Skin of body (tissue), 2 donors: ENCODE measurements around the gene ZBTB38. TPM values are rescaled to one million over a fixed set of nuclear protein-coding genes. Genes with fewer than 3 reads are reported as not detected.

Experiments used
- DNase-seq: peaks from one replicate; lab custom pipeline; 2025; lab: John Stamatoyannopoulos, UW
- total RNA-seq: library from RNA; depleted of rRNA; stranded (reverse); fragments of >200 nt; gene quantifications from one replicate; pipeline ENCODE4 v1.2.3, GENCODE V29; 2014

The ZBTB38 gene
- total RNA-seq, 1 donor from 2014 or later = 58.9 TPM

DNA sequence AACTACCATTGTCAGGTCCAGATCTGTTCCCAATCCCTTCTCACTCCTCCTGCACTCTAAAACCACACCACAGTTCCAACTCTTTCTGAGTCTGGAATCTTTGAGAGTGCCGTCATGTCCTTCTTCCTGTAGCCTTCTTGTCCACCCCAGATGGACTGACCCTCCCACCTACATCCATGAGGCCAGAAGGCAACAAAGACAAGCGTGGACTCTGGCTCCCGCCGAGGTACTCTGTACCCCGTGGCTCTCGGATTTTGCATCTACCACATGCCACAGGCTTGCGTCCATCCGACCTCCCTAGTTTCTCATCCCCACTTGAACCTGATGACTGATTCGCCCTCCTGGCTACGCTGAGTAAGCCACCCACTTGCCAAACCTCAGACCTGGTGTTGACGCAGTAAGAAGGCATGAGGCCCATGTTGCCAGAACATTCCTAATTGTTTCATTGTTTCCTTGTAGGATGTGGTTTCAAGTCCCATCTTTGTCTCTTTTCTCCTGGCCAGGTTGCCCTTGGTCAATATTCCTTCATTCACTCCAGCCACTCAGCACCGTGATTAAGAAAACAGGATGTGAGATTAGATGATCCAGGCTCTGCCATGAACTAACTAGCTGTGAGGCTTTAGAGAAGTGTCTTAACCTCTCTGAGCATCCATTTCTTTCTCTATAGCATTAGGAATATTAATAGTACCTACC is 1.1 kb upstream of the ZBTB38 start:
- DNase-seq = no peak

DNA sequence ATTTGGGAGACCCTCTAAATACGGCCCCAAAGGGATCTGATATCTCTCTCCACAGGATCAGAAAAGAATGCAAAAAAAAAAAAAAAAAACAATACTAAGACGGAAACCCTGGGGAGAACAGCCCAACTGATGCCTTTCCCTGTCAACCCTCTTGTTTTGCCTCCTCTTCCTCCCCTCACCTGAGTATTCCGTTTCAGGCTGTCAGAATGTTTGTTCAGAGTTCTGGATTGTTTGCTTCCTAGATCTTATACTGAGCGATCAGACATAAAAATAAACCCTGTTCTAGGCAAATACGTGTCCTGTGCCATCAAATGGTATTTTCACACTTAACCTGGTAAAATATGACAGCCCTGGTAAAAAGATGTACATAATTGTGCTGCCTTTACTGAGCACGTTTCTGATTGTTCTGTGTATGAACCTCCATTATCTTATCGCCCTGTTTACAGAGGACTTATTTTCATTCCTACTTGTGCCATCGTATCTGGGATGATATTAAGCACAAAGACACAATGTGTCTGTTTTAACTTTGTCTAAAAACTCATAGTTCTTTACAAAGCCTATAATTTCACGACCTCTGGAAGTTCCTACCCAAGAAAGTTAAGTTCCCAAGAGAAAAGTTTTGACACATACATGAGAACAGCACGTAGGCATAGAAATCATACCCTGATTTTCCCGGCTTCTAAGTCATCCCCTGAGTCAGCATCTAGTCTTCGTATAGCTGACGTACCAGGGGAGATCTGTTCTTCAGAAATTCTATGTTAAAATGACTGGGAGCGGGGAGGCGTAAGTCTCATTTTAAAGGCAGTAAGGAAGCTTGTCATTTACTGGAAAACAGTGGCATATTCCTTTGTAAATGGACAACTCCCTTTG is 856 bp downstream of the ZBTB38 start:
- DNase-seq = no peak

DNA sequence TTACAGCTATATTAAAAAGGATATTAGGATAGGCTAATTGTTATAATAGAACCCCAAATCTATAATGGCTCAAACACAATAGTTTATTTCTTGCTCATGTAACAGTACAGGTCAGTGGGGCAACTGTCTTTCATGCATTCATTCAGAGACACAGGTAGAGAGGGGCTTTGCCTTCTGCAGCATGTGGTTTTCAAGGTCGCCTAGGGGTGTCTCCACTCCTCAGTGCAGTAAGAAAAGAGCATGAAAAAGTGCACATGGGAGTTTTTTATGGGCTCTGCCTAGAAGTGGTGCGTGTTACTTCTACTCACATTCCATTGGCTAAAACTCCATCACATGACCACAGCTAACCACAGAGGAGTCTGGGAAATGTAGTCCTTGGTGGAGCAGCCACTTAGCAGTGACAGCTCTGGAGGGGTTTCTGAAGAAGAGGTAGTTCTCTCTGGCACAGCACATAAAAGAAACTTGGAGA is 1.8 kb downstream of the ZBTB38 start:
- peak; percentile 78 for DNase-seq

DNA sequence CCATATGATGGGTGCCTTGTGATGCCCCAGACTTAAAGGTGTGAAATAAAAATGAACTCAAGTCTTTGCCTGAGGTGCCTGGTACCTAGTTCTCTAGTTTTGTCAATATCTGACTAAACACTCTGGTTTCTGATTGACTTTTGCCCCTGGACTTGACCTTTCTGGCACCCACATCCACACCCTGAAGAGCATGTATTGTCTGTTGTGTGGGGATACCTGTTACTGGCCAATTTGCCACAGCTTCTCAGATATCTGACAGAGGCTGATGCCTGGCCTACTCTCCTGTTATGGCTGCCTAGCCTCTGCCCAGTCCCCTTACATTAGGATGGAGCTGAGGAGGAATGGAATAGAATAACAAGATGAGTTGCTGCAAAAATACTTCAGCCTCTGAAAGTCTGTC is 3.6 kb downstream of the ZBTB38 start:
- DNase-seq = no peak

DNA sequence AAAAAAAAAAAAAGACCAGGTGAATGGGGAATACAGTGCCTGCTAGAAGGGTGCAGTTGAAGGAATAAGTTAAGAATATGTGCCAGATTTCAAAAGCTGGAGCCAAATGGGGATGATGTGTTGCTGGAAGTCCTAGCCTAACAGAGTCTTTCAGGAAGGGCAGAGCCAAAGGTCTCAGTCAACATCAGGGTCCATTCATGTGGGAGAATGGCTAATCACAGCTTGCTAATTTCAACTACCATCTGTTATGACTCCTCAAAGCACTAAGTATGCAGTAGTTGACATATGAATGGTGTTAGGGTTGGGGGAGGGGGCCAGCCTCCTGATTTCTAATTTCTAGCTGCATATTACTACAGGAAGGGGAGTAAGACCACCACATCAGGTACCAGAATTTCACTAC is 4.4 kb downstream of the ZBTB38 start:
- no peak for DNase-seq

DNA sequence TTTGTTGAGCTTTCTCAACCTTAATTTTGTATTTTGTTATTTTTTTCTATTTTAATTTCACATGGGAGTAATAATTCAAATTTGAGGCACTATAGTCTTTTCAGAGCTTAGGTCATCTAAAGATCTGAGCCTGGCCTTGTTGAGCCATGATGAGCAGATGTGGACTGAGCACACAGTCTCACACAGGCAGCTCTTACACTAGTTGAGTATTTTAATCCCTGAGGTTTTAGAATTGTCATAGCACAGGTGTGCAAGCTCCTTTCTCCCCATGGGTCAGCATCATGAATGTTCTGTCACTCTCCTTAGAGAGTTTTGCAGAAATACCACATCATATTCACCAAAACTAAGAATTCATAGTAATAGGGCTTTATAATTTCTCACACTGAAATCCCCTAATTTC is 4.9 kb downstream of the ZBTB38 start:
- no peak for DNase-seq

DNA sequence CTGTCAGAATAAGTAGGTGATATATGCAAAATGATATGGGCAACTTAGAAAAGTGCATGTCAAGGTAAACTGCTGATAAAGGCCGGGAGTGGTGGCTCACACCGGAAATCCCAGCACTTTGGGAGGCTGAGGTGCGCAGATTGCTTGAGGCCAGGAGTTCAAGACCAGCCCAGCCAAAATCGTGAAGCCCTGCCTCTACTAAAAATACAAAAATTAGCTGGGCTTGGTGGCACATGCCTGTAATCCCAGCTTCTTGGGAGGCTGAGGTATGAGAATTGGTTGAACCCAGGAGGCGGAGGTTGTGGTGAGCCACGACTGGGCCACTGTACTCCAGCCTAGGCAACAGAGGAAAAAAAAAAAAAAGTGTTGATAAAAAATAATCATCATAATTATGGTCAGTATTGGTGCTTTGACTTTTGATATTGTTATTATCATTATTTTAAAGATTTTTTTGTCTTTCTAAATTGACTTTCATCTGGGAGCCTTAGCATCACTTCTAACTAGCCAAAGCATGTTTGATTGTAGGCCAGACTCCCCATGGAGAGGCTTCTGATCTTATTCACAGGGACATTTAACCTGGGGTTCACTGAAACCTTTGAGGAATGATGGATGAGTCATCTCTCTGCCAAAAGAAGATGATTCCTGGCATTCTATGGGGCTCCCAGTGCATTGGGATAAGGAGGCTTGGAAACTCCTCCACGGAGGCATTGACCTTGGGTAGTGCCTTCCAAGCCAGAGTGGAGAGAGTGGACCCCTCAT is 5.6 kb downstream of the ZBTB38 start:
- no peak for DNase-seq

DNA sequence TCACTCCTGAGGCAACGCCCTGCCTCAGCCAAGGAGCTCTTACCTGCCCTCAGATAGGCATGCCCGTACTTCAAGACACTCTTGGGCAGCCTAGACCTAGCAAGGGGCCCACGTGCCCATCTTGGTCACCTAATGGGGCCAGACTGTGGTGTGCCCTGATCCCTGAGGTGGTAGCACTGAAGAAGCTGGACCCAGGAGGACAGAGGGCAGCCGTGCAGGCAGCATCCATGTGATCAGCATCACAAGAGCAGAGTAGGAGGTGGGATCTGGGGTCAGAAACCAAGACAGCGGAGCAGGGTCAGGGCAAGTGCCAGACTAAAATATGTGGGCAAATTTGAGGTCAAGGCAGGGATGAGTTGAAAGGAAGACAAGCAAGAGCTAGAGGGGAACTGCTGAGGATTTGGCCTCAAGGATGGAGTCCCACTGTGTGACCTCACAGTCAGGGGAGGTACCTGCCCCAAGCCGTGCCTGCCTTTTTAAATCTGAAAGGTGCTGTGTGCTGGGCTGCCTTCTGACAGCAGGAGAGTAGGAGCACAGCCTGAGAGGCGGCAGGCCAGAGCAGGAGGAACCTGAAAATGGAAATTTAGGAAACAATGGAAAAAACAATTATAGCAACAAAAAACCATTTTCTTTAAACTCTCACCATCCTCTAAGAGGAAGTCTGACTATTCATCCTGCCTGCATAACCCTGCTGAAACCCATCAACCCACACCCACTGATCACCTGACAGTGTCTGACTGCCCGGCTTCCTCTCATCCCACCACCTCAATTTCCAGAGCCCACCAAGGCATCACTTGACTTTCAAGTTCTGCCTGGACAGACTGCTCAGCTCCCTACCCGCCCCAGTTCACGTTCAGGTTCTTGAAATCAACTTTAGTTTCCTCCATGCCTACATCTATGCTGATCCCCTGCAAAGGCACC is 7.3 kb downstream of the ZBTB38 start:
- DNase-seq = no peak

DNA sequence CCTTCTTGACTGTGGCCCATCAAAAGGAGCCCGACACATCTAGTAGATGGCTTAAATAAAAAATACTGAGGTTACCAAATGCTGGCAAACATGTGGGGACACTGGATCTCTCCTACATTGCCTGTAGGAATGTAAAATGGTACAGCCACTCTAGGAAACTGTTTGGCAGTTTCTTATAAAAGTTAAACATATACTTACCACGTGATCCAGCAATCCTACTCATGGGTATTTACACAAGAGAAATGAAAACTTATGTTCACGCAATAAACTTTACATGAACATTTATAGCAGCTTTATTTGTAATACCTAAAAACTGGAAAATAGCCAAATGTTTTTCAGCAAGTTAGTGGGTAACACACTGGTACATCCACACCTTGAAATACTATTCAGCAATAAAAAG is 9.1 kb downstream of the ZBTB38 start:
- DNase-seq = no peak

DNA sequence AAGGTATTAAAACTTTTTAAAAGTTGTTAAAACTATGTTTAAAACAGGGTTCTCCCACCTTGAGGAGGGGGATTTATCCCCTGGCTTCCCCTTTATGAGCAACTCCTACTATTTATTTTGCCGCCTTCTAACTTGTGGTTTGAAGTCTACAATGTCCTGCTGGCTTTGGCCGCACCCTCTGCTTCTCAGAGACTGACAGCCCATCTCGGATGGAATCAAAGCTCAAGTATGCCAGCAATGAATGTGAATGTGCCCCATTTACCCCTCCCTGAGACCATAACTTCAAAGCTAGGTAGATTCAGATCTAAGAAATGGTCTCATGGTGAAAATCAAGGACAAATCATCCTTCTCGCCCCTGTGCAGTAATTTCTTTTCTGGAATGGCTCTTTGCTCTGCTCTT is 10.3 kb downstream of the ZBTB38 start:
- DNase-seq = no peak

DNA sequence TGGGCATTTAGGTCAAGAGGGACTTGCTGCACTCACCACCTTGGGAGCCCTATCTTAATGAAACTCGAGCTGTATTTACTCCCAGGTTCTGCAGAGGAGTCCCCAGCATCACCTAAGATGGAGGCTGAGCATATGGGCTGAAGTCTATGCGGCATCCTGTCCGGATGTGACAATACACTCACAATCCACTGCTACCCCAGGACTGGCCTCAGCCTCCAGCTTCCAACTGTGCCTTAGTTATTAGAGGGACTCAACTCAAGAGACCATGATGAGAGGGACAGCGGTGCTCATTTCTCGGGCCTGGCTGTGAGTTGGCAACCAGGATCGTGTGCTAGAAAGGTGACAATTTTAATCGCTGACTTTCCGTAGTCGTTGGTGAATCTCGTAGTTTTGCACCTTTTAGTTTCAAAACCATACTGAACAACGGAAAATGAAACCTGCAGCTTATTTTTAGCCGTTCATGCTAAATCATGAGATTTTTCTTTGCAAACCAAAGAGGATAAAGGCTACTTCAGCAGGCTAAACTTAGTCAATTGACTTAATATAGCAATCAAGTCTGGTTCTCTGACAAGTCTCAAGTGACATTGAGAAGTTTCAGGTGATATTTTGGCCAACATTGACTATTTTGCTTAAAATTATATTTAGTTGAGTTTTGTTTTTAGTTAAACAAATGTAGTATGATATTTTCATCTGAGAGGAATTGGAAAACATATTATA is 11.1 kb downstream of the ZBTB38 start:
- DNase-seq = no peak

DNA sequence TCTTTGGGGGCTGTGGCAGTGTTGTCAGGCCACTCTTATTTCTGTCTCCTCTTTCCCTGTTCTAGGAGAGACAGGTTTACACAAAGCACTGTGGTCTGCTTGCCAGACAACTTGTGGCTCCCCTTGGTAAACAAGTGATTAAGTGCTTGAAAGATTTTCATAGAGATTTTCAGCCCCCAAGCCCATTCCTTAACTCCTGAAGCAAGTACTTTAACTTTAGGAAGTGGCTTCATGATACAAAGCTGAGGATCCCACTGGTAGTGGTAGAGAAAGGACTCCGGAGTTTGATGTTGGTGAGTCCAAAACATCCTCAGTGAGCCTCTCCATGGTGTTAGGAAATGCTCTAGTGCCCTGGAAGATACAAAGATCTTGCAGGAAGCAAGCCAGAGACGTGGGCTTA is 12.0 kb downstream of the ZBTB38 start:
- no peak for DNase-seq

DNA sequence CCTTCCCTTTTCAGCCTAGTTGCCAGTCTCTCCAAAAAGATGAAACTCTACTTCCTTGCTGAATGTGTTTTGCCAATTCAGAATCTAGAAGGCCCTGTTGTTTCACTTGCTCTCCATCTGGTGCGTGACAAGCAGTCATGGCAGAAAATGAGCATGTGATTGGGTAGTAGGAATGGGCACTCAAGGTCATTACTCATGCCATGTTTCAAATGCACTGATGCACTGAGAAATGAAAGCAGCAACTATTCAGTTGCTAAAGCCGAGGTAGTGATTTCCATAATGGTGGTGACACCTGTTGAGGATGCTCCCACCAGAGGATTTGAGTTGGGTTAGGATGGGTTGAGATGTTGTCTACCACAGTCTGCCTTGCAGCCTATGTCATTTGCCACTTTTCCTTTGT is 12.7 kb downstream of the ZBTB38 start:
- no peak for DNase-seq

DNA sequence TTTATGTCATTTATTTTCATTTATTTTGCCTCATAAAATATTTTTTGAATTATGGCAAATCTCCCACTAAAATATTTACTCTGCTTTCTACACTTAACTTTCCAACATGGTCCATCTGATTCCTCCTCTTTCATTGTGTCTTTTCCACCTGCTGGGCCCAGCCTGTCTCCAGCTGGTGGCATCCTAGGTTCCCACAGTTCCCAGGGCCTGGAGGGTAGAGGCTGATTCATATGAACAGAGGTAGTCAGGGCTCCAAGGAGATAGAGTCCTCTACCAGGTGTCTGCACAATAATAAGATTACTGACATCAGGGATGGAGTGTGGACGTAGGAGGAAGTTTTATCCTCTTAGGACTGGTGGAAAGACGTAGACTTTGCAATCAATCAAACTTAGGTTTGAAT is 14.3 kb downstream of the ZBTB38 start:
- no peak for DNase-seq

DNA sequence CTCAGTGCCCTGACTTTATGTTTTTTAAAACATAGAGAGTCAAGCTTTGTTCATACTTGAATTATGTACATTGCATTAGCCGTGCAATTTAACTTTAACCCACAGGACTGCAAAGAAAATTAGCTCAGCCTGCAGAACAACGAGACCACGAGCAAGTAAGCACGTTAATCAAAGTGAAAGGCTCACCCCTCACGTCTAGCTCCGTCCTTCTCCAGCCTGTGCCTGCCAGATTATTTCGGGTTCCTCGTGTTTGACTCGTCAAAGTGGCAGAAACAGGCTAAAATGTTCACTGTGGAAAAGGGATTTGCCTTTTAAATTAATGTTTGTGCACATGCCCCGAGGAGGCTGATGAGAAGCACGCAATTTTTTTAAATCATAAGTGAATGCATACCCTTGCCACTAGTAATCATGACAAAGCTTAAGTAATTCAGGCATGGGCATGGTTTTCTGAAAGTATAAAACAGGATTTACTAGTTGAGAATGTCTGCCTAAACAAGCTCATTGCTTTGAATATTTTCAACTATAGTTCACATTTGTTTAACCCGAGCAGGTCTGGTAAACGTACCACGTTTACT is 15.3 kb downstream of the ZBTB38 start:
- peak; percentile 15 for DNase-seq

DNA sequence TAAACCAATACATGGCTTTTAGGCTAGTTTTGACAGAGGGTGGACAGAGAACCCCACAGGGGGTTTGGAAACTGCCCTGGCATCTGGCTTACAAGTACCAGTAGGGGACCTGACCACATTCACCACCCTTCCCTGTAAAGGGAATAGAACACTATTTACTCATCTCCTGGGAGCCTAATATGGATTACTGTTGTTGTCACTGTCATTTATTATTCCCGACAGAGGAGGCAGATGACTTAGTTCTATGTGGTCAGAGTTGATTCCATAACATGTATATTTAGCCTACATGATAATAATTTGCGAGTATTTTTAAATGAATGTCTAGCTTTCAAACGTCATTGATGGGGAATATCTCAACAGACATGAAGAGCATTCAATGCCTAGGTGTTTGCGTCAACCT is 15.9 kb downstream of the ZBTB38 start:
- DNase-seq = no peak

DNA sequence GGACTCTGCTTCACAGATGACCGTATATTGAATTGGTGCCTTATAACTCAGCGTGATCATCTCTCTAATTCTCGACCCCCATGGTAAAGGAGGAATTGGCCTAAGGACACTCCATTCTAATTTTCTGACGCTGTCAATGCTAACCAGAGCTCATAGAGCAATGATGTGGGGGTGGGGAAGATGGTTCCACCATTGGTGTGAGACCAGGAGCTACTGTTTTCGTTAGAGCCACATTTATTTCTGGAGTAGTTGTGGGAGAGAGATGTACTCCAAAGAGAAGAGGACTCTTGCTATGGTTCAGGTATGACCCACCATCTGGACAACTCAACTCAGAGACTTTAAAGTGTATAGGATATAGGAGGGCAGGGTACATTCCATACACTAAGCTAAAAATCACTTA is 16.3 kb downstream of the ZBTB38 start:
- no peak for DNase-seq

DNA sequence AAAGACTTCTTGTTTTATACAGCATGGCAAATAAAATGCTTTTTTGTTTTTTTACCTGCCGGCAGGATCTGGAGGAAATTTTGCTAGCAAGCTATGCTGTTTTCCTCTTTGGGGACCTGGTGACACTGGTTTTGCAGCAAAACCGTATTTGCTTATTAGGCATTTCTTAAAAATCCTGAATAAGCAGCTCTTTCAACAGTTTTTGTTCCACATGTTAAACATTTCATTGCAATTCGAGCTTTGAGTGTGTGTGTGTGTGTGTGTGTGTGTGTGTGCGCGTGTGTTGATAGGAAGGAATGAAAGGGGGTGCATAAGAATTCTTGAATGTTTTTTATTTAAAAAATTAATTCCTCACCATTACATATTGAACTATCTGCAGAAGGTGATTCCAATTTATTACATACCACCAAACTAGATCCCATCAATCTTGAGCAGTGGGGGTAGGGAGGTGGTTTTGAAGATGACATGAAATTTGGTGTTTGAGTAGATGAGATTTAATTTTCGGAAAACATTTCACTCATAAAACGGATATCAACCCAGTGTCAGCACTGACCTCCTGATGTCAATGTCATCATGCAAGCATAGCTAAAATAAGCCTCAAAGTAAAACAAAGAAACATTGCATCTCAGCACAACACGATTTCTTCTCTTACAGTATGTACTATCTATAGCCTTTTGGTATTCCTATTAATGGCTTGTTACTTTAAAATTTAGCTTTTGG is 17.3 kb downstream of the ZBTB38 start:
- DNase-seq = peak; percentile 52

DNA sequence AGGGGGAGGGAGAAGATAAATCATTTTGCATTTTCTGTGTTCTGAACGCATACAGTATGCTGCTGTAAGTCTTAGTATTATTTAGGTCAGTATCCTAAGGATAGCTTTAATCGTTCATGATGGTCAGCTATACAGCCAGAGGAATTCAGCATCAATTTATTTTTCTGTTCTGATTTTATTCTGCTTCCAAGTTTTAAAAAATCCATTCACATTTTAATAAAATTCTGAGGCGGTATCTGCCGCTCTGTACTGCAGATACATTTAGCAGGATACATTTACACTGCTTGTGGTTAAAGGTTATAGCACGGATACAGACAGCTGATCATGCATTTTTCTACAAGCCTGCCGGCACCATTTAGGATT is 17.8 kb downstream of the ZBTB38 start:
- DNase-seq = peak; percentile 49
